HG02973 (cell line): ENCODE measurements around the gene EIF4E.
"Not testable (repeated sequence)": the region's sequence is repeated elsewhere in the genome, so short reads cannot be mapped to it uniquely, and the experiment has no call there.

ENCODE experiments used
- ATAC-seq: cut with Tn5 transposase; IDR thresholded peaks from one replicate; pipeline ENCODE4 v1.9.1; 2021; ENCODE audit warnings: moderate library complexity; ENCODE audit not compliant: unreplicated experiment

EIF4E gene

DNA sequence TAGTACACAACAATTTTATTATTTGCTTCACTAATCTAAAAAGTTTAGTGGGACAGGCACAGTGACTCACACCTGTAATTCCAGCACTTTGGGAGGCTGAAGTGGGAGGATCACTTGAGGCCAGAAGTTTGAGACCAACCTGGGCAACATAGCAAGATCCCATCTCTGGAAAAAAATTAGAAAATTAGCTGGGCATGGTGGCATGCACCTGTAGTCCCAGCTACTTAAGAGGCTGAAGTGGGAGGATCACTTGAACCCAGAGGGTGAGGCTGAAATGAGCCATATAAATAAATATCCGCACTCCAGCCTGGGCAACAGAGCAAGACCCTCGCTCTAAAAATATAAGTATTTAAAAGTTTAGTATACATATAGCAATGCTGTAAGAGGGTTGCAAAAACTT, 42.6 kb downstream of the EIF4E start:
- not testable (repeated sequence) for ATAC-seq

DNA sequence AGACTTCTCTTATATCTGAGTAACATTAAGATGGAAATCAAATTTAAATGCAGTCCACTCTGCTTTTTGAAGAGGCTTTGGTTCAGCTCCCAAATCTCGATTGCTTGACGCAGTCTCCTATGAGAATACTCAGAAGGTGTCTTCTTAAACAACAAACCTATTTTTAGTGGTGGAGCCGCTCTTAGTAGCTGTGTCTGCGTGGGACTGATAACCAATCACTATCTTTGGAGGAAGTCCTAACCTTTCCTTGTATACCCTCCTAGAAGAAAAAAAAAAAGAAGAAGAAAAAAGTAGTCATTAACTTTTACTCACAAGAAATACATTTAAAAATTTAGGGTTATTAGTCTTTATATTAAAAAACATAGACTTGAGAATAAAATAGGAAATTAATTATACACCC, 48.0 kb downstream of the EIF4E start:
- ATAC-seq = not testable (repeated sequence)

DNA sequence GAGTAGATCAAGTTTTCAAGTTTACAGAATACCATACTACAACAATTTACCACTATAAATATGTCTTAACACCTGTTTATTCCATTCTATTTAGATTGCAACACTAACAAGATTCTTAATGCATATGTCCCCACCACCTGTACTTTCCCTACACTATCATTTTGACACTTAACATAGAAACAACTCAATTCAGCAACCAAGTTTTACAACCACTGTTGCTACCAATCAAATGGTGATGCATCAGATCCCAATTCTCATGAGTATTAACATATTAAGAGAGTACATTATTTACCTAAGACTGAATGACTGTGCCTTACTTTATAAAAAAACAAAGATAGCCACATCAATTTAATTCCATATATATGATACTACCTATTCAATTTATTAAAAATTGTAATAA, 49.4 kb downstream of the EIF4E start:
- no peak for ATAC-seq

DNA sequence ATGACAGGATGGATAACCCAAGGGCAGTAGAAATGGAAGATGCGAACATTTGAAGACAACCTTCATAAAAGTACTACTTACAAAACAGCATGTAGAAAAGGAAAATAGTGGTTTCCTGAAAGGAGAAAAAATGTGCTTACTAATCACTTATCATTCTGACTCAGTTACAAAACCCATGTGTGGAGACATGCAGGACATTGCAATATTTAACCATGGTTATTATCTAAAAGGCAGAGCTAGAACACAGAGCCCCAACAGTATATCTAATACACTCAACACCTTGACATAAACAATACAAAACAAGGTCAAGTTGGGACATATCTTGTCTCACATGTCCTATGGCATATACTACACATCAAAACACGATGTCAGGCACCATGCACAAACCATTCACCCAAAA, 55.9 kb downstream of the EIF4E start:
- ATAC-seq = no peak

DNA sequence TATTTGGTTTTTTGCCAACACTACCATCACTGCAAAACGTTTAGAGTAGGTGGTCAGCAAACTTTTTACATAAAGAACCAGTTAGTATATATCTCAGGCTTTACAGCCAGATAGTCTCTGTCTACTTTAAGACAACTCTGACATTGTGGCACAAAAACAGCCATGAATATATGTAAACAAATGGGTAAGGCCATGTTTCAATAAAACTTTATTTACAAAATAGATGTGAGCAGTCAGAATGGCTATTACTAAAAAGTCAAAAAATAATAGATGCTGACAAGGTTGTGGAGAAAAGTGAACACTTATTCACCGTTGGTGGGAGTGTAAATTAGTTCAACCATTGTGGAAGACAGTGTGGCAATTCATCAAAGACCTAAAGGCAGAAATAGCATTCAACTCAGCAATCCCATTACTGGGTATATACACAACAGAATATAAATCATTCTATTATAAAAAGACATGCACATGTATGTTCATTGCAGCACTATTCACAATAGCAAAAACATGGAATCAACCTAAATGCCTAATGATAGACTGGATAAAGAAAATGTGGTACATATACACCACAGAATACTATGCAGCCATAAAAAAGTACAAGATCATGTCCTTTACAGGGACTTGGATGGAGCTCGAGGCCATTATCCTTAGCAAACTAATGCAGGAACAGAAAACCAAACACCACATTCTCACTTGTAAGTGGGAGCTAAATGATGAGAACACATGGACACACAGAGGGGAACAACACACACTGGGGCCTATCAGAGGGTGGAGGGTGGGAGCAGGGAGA, 56.6 kb downstream of the EIF4E start:
- not testable (repeated sequence) for ATAC-seq

DNA sequence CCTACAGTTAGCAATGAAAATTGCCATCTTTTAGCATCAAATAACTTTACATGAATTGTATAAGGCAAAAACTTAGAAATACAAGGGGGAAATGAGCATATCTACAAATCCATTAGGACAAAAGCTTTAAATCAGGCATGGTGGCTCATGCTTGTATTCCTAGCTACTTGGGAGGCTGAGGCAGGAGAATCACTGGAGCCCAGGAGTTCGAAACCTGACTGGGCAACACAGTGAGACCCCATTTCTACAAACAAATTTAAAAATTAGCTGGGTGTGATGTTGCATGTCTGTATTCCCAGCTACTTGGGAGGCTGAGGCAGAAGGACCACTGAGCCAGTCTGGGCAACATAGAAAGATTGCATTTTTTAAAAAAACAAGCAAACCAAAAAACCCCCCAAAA, 61.3 kb downstream of the EIF4E start:
- ATAC-seq = no peak

DNA sequence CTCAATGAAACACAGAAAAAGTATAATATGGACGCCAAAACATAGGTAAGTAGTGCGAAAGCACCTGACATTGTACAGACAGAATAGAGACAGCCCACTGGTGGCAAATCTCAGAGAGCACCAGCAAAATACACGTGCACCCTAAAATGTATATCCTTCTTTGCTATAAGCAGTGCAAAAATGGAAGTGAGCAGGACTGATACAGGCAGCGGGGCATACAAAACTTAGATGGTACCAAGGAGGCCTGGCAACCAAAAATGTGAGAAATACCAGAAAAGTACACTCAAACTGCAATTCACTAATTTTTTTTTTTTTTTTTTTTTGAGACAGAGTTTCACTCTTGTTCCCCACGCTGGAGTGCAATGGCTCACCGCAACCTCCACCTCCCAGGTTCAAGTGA, 63.9 kb downstream of the EIF4E start:
- ATAC-seq = no peak

DNA sequence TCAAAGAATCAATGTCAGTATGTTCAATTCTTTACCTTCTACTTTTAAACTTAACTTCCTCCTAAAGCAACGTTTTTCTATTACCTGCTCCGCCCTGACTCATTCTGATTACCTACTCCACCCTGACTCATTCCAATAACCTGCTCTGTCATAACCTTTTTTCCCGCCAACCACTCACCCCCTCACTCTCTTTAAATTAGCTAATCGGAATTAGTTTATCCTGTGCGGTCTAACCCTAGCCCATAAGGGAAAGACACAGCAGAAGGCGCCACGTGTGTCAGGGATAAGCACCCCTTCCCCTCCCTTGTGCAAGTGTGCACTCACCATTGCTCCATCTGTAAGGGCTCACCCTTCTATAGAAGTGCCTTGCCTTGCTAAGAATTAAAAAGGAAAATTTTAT, 64.4 kb downstream of the EIF4E start:
- ATAC-seq = no peak

DNA sequence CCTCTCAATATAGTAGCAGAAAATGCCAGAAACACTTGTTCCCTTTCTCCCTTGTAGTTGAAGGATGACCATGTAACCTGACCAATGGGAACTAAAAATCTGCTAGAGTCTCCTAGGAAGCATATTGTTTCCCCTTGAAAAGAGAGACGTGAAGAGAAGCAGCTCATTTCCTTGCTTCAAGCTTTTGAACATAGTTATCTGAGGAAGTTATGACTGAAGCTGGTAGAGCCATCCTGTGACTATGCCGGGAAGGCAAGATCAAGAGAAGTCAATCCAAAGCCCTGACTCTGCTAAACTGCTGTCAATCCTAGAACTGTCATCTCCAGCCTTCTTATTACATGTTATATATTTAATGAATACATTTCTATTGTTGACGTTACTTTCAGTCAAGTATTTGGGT, 66.6 kb downstream of the EIF4E start:
- ATAC-seq = no peak

DNA sequence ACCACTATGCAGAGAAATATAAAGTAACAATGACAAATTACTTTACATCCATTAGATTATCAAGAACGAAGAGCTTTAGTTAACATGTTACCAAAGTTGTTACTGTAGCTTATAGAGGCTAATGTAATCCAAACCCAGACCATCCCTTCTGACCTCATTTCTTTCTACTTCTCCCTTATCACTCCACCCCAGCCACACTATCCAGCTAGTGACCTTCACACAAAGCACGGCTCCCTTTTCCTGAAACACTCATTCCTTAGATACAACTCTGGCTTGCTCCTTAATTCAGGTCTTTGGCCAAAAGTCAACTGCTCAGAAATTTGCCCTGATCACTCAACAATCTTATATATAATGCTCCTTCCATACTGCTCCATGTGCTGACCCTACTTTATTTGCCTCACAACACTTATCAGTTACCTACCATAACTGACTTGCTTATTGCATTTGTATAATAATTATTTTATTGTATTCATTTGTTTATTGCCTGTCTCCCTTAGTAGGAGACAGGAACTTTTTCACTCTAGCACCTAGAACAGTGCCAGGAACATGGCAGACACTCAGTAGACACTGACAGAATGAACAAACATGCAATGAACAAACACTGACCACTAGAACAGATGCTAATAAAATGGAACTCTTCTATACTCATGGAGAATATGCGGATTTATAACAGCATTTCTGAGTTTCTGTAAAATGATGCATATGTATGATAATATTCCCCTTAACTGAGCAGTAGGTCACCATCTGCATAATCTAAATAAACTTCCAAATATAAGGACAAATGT, 67.6 kb downstream of the EIF4E start:
- no peak for ATAC-seq

DNA sequence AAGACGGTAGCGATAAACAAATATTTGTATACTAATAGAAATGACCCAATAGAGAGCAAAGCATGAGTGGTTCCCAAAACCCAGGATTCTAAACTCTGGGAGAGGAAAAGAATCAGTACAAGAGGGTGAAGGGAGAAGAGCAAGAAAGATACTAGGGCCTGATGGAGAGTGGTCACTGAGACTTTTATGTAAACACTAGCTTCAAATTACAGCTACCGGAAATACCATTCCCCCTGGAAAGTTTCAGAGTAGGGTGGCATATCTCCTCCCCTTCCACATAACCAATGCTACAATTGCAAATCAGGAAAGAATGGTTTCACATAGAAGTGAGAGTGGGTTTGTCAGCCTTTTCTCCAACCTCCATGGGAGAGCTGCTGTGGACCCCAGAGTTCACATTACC, 77.1 kb downstream of the EIF4E start:
- no peak for ATAC-seq

DNA sequence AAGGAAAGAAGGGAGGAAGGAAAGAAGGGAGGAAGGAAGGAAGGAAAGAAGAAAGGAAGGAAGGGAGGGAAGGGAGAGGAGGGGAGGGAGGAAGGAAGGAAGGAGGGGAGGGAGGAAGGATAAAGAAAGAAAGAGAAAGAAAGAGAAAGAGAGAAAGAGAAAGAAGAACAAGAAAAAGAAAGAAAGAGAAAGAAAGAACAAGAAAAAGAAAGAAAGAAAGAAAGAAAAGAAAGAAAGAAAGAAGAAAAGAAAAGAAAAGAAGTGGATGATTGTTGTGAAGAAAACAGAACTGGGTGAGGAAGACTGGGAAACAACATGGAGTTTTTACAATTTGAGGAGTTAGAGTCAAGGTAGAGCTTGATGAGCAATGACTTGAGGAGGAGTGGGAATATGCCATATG, 78.0 kb downstream of the EIF4E start:
- ATAC-seq = no peak

DNA sequence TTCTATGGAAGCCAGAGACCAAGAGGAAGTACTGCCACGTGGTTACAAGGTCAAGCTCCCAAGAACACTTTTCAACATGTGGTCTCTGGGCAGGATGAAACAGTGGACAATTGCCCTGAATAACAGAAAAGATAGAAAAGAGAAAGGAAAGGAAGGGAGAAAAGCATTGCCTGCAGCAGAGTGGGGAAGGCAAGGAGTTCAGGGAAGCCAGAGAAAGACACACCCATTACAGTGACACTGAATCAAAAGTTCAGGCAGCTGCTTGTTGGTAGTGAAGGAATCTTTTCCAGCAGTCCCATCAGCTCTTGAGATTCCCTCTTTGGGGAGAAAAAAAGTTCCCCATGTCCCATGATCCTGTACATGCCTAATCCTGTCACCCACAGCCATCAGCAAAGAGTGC, 80.5 kb downstream of the EIF4E start:
- ATAC-seq = no peak

DNA sequence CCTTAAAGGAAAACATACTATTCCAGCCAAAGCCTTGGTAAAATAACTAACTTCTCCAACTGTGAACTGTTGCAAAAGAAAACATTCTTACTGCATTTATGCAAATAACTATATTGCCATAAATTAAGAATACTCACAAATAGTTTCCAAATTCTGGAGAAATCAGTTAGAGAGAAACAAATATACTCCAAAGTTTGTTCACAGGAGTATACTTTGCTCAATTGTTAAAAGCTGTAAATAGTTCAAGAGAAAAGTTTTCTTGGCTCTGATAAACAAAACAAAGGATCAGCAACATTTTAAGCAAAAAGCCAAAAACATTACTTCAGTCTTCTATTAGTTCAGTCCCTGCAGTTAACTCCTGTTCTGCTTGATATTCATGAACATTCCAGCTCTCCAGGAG, 83.0 kb downstream of the EIF4E start:
- ATAC-seq = no peak

DNA sequence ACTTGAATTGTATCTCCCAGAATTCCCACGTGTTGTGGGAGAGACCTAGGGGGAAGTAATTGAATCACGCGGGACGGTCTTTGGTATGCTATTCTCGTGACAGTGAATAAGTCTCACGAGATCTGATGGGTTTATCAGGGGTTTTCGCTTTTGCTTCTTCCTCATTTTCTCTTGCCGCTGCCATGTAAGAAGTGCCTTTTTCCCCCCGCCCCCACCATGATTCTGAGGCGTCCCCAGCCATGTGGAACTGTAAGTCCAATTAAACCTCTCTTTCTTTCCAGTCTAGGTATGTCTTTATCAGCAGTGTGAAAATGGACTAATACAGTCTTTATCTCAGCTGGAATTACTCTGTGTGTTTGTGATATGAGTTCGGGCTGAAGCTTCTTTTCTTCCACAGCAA, 86.0 kb downstream of the EIF4E start:
- ATAC-seq = not testable (repeated sequence)

DNA sequence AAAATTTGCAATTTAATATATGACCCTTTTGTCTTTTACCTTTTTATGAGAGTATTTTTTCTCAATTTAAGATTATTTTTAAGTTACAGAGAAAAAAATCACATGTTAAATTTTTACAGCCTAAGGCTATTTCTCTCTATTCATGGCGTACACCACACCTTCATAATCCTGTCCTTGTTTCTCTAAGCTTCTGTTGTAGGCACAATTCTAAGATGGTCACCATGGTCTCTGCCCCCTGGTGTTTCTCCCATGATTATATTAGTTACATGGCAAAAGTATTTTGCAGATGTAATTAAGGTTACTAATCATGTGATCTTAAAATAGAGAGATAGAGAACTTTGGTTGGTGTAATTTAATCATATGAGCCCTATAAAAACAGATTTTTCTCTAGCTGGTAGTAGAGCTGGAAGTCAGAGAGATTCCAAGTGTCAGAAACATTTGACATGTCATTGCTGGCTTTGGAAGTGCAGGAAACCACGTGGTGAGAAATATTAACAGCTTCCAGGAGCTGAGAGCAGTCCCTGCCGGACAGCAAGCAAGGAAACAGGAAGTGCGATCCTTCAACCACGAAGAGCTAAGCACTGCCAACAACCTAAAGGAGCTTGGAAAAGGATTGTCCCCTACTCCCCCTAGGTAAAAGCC, 89.8 kb downstream of the EIF4E start:
- no peak for ATAC-seq

DNA sequence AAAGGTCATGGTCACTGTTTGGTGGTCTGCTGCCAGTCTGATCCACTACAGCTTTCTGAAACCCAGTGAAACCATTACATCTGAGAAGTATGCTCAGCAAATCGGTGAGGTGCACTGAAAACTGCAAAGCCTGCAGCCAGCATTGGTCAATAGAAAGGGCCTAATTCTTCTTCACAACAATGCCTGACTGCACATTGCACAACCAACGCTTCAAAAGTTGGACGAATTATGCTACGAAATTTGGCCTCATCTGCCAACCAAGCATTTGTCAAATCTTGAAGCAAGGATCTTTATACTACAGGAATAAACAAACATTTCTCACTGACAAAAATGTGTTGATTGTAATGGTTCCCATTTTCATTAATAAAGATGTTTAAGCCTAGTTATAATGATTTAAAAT, 90.4 kb downstream of the EIF4E start:
- ATAC-seq = no peak

DNA sequence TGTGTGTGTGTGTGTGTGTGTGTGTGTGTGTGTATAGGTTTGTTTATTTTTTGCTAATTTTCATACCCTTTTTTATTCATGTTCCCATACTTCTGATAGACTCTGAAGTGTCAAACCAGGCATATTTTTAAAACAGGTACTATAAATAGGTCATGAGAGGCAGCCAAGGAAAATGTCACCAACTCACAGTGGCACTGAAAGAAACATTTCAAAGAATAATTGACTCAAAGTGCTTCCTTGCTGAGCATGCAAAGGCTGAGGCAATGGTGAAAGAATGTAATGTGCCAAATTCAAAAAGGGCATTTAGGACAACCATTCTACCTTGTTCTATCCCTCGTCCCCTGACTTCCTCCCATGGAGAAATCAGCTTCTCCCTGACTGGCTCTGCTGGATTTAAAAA, 95.5 kb downstream of the EIF4E start:
- no peak for ATAC-seq

DNA sequence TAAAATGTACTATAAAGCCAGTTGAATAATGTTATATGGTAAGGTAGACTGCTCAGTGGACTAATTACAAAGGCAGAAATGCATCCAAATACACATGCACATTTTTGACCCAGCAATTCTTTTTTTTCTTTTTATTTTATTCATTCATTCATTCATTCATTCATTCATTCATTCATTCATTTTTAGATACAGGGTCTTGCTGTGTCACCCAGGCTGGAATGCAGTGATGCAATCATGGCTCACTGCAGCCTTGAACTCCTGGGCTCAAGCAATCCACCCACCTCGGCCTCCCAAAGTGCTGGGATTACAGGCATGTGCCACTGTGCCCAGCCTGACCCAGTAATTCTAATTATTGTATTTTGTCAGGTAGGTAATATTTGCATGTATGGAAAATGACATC, 97.9 kb downstream of the EIF4E start:
- not testable (repeated sequence) for ATAC-seq
